ENCODE measurements around the gene HAGH.

DNA sequence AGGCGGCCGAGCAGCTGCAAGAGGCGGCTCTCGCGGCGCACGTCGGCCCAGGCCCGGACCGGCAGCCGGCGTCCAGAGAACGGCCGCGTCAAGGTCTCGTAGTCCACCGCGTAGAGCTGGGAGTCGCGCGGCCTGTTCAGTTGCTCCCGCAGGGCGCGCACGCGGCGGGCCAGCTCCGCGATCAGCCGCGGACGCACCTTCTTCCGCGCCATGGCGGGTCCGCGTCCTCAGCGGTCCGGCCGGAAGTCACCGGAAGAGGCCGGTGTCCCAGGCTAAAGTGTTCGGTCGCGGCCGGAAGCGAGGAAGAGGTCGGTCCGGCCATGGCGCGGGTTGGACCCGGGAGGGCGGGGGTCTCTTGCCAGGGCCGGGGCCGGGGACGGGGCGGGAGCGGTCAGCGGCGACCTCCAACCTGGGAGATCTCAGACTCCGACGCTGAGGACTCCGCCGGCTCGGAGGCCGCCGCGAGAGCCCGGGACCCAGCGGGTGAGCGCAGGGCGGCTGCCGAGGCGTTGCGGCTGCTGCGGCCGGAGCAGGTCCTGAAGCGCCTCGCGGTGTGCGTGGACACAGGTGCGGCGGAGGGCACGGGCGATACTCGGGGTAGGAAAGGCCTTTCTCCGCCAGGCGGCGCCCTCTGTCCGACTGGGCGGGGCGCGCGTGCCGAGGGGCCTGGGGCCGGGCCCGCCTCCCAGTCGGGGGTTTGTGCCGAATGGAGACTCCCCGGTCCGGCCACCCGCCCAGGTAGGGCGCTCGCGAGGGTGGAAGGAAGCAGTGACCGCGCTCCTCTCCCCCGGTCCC is 53.5 kb downstream of the HAGH start, which contains the start of gene MRPS34:
- TF ChIP-seq CTCF (IDR thresholded peaks at IDR 0.05; ENCODE audit: low read depth, low read length, poor library complexity, severe bottlenecking) (peak; percentile 78), EZH2phosphoT487 (IDR thresholded peaks at IDR 0.05; ENCODE audit: borderline replicate concordance, low read length) (no peak)

Data from DOHH2 (cell line).